ENCODE data around the gene TMEM176B.

- TF ChIP-seq CTCF (conservative IDR thresholded peaks at IDR 0.05) = no peak
- no peak for TF ChIP-seq ZFX (IDR thresholded peaks at IDR 0.05)
These were observed 14.3 kb upstream of the TMEM176B start for GRCh38 chr7:150814328-150815001.

Measured in C4-2B (cell line).